ENCODE results near the gene EIF2S1.

EIF2S1 gene

GRCh38 chr14:67428501-67429031, 68.4 kb downstream of the EIF2S1 start:
- no peak overlapping the region for H3K27ac ChIP-seq
- no peaks in the 10 kb centered on the region for H3K4me1 ChIP-seq (ENCODE audit: low read depth, poor library complexity, severe bottlenecking)
- no peak overlapping the region for H3K4me3 ChIP-seq (IDR thresholded peaks at IDR 0.05; ENCODE audit: insufficient read depth, low read depth, low read length)
- no peak overlapping the region for H2AFZ ChIP-seq (ENCODE audit: low read depth)
- H3K9ac ChIP-seq: no peak overlapping the region
- TF ChIP-seq CTCF (conservative IDR thresholded peaks at IDR 0.05; ENCODE audit: low read depth, low read length): no peak
- H3K79me2 ChIP-seq (ENCODE audit: insufficient read depth, low read depth): no peaks in the 10 kb centered on the region
- H3K27me3 ChIP-seq (ENCODE audit: insufficient read depth, low read depth): no peaks in the 10 kb centered on the region
- H3K4me2 ChIP-seq: no peak overlapping the region
- no peaks in the 10 kb centered on the region for H3K36me3 ChIP-seq (ENCODE audit: insufficient read depth)
- H4K20me1 ChIP-seq (ENCODE audit: insufficient read depth): no peaks in the 10 kb centered on the region

GRCh38 chr14:67429510-67430205, 69.5 kb downstream of the EIF2S1 start:
- no peak overlapping the region for H3K9ac ChIP-seq
- H3K27me3 ChIP-seq (ENCODE audit: insufficient read depth, low read depth): no peaks in the 10 kb centered on the region
- no peaks in the 10 kb centered on the region for H3K36me3 ChIP-seq (ENCODE audit: insufficient read depth)
- H2AFZ ChIP-seq (ENCODE audit: low read depth): no peak overlapping the region
- no peak overlapping the region for H3K4me2 ChIP-seq
- H3K79me2 ChIP-seq (ENCODE audit: insufficient read depth, low read depth): no peaks in the 10 kb centered on the region
- H3K4me3 ChIP-seq (IDR thresholded peaks at IDR 0.05; ENCODE audit: insufficient read depth, low read depth, low read length): no peak overlapping the region
- no peak overlapping the region for H3K27ac ChIP-seq
- H4K20me1 ChIP-seq (ENCODE audit: insufficient read depth): no peaks in the 10 kb centered on the region
- no peak for TF ChIP-seq CTCF (conservative IDR thresholded peaks at IDR 0.05; ENCODE audit: low read depth, low read length)
- H3K4me1 ChIP-seq (ENCODE audit: low read depth, poor library complexity, severe bottlenecking): no peaks in the 10 kb centered on the region

DNA sequence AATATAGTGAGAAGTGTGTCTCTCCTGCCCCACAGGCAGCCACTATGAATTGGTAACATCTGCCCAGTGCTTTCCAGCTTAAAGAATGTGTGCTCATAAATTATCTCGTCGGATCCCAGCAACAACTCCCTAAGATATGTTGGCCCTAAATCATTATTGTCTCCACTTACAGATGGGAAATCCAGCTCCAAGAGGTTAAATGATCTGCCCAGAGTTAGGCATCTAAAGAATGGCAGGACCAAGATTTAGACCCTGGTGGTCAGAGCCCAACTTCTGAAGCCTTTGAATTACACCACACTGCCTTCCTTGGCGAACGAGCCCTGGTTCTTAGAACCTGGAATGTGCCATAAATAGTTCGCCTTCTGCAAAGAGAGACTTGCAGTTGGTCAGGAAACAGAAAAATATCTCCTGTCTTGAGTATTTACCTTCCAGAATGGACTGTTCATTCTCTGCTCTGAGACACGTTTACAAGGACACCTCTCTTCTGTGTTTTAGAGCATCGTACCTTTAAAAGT, 72.0 kb downstream of the EIF2S1 start:
- H3K9ac ChIP-seq: no peak overlapping the region
- H3K27ac ChIP-seq: no peak overlapping the region
- no peaks in the 10 kb centered on the region for H3K79me2 ChIP-seq (ENCODE audit: insufficient read depth, low read depth)
- no peaks in the 10 kb centered on the region for H4K20me1 ChIP-seq (ENCODE audit: insufficient read depth)
- no peaks in the 10 kb centered on the region for H3K4me1 ChIP-seq (ENCODE audit: low read depth, poor library complexity, severe bottlenecking)
- no peaks in the 10 kb centered on the region for H3K27me3 ChIP-seq (ENCODE audit: insufficient read depth, low read depth)
- no peak overlapping the region for H2AFZ ChIP-seq (ENCODE audit: low read depth)
- H3K36me3 ChIP-seq (ENCODE audit: insufficient read depth): no peaks in the 10 kb centered on the region
- no peak overlapping the region for H3K4me2 ChIP-seq
- H3K4me3 ChIP-seq (IDR thresholded peaks at IDR 0.05; ENCODE audit: insufficient read depth, low read depth, low read length): no peak overlapping the region
- no peak for TF ChIP-seq CTCF (conservative IDR thresholded peaks at IDR 0.05; ENCODE audit: low read depth, low read length)

- no peak overlapping the region for H3K4me3 ChIP-seq (IDR thresholded peaks at IDR 0.05; ENCODE audit: insufficient read depth, low read depth, low read length)
- H3K4me2 ChIP-seq: no peak overlapping the region
- no peaks in the 10 kb centered on the region for H4K20me1 ChIP-seq (ENCODE audit: insufficient read depth)
- H3K27me3 ChIP-seq (ENCODE audit: insufficient read depth, low read depth): no peaks in the 10 kb centered on the region
- no peaks in the 10 kb centered on the region for H3K4me1 ChIP-seq (ENCODE audit: low read depth, poor library complexity, severe bottlenecking)
- H2AFZ ChIP-seq (ENCODE audit: low read depth): no peak overlapping the region
- H3K79me2 ChIP-seq (ENCODE audit: insufficient read depth, low read depth): no peaks in the 10 kb centered on the region
- no peaks in the 10 kb centered on the region for H3K36me3 ChIP-seq (ENCODE audit: insufficient read depth)
- TF ChIP-seq CTCF (conservative IDR thresholded peaks at IDR 0.05; ENCODE audit: low read depth, low read length): no peak
- no peak overlapping the region for H3K9ac ChIP-seq
- H3K27ac ChIP-seq: no peak overlapping the region
These were observed 75.5 kb downstream of the EIF2S1 start for GRCh38 chr14:67435603-67436002.

All from KMS-11 (cell line).